Endometrial microvascular endothelial cells (primary cell): Measurements from ENCODE around the gene PRPH. TPM values are rescaled to one million over a fixed set of nuclear protein-coding genes. Genes with fewer than 3 reads are reported as not detected.
"Not testable (repeated sequence)": the region's sequence is repeated elsewhere in the genome, so short reads cannot be mapped to it uniquely, and the experiment has no call there.

Experiments
- in situ Hi-C: cut with HindIII; loops from 2 replicates; pipeline ENCODE4 v1.10.0; 2017; ENCODE audit warnings: low sequenced_read_pairs, low pct_unique_long_range_greater_than_20kb; ENCODE audit errors: inconsistent ontology term
- total RNA-seq: library from RNA; depleted of rRNA; stranded (reverse); fragments of >200 nt; gene quantifications from one replicate; pipeline ENCODE4 v1.2.3, GENCODE V29; 2015; ENCODE audit errors: inconsistent ontology term

Gene PRPH
- total RNA-seq, 1 donor from 2014 or later: not detected

DNA sequence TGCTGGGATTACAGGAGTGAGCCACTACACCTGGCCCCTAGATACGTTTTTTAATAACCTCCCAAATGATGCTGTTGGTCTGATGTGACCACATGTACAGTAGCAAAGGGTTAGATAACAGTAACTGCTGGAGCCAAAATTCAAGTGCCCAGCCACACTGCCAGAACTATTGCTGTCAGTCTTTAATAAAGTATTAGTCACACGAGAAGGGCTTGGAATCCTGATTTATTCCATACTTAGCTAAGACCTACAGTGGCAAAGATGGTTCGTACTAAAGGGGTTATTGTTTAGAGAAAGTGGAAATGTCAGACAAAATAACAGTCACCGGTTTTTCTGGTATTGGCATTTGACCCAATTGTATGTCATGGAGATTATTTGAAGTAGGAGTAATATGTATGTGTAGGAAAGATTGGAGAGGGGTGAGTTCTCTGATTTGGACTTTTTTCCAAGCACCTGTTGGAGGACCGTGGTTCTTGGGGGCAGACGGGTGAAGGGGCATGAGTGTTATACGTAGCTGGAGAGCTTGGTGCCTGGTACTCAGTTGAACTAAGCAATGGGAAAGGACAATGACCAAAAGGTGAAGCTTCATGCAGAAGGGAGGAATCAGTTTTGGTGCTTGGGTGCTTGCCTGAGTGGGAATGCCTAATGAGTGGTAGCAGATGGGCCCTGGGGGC is 20.4 kb upstream of the PRPH start:
- in situ Hi-C loops: no loop called here

DNA sequence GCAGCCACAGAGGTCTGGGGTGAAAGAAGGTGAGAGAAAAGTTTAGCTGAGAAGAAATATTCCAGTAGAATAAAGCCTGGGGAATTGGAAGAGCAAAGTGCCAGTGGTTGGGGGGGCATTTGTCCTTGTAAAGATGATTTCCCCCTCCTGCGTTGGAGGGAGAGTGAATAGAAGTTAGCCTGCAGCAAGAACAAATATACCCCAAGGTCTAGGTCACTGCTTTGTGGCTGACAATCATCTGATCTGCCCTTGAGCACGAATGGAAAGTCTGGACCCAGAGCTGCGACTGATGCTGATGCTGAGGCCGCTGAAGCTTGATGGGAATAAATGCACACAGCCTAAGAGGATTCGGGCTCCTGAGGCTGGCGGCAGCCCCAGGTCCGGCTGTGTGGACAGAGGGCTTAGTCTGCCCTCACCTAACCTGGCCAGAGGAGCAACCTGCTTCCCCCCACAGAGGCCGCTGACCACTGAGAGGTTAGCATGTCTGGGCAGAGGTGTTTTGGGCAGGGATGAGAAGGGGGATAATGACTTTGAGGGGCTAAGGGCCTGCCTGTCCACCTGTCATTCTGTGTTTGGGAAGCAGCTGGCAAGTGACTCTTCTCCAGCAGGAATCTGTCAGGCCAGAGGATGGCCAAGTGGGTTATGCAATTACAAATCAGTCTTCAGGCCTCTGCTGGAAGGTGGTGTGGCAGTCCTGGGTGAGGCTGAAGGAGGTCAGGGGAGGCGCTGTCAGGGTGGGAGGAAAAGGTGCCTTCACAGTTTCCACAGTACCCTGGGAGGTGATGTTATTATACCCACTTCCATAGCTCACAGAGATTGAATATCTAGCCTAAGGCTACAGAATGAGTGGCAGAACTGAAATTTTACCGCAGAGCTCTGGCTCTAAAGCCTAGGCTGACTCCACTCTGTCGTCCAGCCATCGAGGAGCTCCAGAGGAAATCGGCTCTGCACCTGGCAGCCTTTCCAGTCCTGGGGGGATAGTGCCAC is 18.4 kb upstream of the PRPH start:
- in situ Hi-C loops: no loop called here

GRCh38 chr12:49277466-49277865 is 17.5 kb upstream of the PRPH start:
- in situ Hi-C loops: no loop called here

GRCh38 chr12:49279706-49280159 is 15.2 kb upstream of the PRPH start:
- in situ Hi-C loops: no loop called here

DNA sequence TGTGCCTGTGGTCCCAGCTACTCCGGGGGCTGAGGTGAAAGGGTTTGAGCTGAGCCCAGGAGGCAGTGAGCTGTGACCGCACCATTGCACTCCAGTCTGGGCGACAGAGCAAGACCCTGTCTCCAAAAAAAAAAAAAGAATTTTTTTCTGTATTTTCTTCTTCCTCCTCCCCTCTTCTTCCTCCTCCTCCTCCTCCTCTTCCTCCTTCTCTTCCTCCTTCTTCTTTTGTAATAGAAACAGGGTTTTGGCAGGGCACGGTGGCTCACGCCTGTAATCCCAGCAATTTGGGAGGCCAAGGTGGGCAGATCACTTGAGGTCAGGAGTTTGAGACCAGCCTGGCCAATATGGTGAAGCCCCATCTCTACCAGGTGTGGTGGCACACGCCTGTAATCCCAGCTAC is 14.4 kb upstream of the PRPH start:
- in situ Hi-C loops: not testable (repeated sequence)

DNA sequence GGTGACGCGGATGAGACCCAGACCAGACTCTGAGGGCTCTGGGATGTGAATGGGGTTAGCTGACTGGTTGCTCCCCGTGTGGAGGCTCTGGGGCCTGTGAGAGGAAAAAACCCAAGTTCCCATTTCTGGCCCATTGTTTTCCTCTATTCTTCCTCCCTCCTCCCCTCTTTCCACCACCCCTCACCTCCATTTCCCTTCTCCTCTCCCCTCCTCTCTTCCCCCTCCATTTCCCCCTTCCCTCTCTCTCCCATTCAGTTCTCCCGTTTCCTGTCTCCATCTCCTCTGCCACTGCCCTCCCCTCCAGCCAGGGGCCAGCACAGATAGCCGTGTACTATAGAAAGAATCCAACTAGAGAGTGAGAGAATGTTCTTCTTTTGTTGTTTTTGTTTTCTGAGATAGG is 12.6 kb upstream of the PRPH start:
- in situ Hi-C loops: no loop called here

DNA sequence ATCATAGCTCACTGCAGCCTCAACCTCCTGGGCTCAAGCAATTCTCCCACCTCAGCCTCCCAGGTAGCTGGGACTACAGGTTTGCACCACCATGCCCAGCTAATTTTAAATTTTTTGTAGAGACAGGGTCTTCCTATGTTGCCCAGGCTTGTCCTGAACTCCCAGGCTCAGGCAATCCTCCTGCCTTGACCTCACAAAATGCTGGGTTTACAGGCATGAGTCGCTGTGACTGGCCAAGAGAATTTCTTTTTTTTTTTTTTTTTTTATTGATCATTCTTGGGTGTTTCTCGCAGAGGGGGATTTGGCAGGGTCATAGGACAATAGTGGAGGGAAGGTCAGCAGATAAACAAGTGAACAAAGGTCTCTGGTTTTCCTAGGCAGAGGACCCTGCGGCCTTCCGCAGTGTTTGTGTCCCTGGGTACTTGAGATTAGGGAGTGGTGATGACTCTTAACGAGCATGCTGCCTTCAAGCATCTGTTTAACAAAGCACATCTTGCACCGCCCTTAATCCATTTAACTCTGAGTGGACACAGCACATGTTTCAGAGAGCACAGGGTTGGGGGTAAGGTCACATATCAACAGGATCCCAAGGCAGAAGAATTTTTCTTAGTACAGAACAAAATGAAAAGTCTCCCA is 12.1 kb upstream of the PRPH start:
- in situ Hi-C loops: not testable (repeated sequence)

GRCh38 chr12:49283541-49284429 is 11.2 kb upstream of the PRPH start:
- in situ Hi-C loops: no loop called here

DNA sequence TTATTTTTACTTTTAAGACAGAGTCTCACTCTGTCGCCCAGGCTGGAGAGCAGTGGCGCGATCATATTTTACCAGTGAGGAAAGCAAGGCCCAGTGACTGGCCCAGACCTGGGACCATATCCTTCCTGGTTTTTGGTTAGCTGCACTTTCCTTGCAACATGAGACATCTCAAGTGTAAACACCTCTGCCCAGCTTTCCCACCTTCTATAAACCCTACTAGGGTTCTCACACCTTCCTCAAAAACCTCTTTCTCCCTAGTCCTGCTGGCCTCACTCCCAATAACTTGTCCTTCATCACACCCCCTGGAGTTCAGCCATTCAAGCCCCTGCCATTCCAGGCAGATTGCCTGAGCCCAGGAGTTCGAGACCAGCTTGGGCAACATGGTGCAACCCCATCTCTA is 10.3 kb upstream of the PRPH start:
- in situ Hi-C loops: no loop called here

DNA sequence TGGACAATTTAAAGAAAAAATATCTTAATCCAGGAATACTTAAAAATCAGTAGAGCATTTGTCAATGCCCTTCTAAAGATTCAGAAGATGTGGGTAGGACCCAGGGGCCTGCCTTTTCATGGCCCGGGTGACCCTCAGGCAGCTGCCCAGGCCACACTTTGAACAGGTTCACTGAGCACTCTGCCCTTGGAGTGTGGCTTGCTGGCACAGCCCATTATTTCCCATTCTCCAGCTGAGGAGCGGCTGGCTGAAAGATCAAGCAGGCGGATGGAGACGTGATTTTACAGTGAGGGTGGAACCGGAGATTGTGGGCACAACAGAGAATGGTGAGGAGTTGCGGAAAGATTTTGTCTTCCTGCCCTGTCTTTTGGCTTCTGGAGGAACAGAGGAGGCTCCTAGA is 7.1 kb upstream of the PRPH start:
- in situ Hi-C loops: no loop called here

DNA sequence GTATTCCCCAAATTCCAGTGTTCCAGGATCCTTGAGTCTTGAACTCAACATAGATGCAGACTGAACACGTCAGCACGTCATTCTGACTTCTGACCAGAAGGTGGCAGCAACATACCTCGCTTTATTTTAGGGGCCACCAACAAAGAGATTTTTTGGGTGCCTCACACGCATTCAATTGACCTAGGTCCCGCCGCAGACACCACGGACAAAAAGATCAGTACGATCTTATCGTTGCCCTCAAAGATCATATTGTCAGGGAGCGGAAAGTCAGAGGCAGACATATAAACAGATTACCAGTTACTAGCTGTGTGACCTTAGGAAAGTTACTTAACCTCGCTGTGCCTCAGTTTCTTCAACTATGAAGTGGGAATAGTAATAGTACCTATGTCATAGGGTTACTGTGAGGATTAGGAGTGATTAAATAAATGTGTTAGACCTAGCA is 6.5 kb upstream of the PRPH start:
- in situ Hi-C loops: no loop called here

- in situ Hi-C loops: no loop called here
Observed at GRCh38 chr12:49288922-49289555, 5.9 kb upstream of the PRPH start.

DNA sequence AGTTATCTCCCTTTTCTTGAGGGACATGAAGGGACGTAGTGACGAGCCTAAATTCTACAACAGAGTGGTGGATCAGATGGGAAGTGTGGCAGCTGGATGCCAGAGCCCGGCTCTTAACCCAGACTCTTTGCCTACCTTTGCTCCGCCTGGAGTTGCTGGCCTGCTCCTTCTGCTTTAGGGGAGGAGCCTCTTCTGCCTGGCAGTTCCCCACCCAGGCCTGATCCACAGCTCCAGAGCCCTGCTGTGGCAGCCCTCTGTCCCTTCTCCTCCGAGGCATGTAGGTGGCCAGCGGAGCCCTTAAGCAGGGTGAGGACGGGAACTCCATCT is 2.3 kb upstream of the PRPH start:
- in situ Hi-C loops: no loop called here

- in situ Hi-C loops: no loop called here
Observed at GRCh38 chr12:49293056-49293956, 1.6 kb upstream of the PRPH start.

GRCh38 chr12:49294086-49294803 is 702 bp upstream of the PRPH start:
- in situ Hi-C loops: no loop called here

DNA sequence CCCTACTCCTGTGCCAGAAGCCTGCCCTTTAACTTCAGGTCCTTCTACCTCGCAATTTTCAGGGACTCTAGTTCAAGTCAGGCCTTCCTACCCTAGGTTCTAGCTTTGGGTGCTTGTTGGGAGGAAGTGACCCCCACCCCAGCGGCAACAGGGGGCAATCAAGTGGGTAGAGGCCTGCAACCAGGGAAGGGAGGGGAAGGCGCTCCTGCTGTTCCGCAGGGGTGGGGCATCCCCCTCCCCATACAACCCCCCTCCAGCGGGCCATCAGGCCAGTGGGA is 204 bp upstream of the PRPH start:
- in situ Hi-C loops: no loop called here
